Frontal cortex (tissue), 4 donors: ENCODE results near the gene CTIF. TPM values are rescaled to one million over a fixed set of nuclear protein-coding genes. Genes with fewer than 3 reads are reported as not detected.

Experiments
- DNase-seq, 2 donors: peaks; one replicate each; pipeline ENCODE4 v3.0.0; 2012; ENCODE audit warnings: low spot score in 2 of 2
- FAIRE-seq: peaks from 2 replicates; lab custom pipeline; 2012; peaks lifted over from hg19 to GRCh38; lab: Jason Lieb, UNC
- total RNA-seq: library from RNA; depleted of rRNA; stranded (reverse); fragments of >200 nt; gene quantifications from one replicate; pipeline ENCODE4 v1.2.3, GENCODE V29; 2014
- donor health status: control.
- donor health status: control.
- donor health status: control.

Gene CTIF
- total RNA-seq, 1 donor from 2014 or later = 42.0 TPM

DNA sequence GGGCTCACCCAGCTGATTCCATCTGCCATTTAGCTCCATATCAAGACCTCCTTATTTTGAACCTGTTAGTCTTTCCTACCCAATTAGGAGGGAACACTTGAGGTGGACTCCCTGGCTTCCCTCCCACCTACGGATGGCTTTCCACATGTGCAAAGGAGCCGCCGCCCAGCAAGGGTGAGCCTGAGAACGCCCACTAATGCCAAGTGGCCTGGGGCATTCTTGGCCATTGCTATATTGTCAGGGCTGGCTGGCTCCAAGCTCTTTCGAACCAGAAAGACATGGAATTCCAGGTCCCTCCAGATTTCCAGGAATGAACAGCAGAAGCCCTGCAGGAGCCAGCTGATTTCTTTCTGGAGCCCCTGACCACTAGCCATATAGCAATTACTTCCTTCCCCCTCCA, 215.7 kb downstream of the CTIF start:
- DNase-seq (no peak), FAIRE-seq (no peak)

DNA sequence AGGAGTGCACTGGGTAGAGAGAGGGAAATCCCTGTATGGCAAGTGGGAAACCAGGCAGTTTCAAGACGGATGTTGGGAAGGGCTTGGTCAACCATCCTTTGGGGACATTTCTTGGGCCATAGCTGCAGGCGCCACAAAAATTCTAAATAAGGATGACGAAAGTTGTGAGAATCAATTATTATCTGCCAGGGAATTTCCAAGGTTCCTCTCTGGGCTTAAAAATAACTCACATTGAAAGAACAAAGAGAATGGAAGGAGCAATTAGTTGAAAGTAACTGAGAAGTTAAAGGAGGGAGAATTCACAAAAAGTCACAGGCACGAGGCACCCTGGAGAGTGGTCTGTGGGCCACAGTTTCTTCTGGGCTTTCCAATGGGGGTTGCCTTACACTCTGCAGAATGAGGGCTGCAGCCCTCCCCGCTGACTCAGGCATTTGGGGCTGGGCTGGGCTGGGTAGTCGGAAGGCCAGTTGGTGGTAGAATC, 216.2 kb downstream of the CTIF start:
- no peak for FAIRE-seq

DNA sequence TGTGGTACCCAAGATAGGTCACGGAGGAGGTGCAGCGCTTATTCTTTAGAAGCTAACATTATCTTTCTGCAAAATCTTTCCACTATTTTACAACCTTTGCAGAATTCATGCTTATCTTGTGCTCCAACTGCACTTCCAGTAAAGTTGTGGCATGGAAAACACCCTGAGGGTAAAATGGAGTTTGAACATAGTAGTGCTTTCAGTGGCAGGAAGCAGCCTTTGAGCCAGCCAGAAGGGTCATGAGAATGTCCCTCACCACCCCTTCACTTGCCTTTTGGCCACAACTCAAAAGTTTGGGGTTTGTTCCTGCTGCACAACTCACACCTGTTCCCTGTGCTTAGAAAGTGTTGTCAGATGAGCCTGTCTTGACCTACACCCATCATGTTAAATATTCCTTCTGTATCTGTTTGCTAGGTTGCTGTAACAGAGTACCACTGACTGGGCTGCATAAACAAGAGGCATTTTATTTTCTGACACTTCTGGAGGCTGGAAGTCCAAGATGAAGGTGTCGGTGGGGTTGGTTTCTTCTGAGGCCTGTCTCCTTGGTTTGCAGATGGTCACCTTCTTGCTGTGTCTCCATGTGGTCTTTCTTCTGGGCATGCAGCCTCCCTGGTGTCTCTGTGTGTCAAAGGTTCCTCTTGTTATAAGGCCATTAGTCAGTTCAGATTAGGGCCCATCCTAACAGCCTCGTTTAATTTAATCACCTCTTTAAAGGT, 217.8 kb downstream of the CTIF start:
- FAIRE-seq (no peak), DNase-seq (no peak)

More for the DNA sequence above, 216.2 kb downstream of the CTIF start:
- DNase-seq = no peak

DNA sequence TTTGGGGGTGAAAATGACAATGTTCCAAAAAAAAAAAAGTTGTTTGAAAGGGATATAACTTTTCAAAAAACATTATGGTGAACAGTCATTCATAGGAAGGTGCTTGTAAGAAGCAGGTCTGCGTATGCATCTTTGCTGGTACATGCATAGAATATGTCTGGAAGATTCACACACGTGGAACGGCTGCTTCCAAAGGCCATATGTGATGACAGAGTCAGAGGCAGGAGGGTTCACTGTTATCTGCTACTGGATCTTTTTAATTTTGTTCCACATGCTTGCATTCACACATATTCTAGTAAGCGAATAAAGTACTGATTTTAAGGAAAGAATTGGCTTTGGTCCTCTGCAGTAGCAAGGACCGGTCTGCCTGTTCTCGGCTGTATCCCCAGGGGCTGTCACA, 218.5 kb downstream of the CTIF start:
- FAIRE-seq = no peak
- DNase-seq = no peak

DNA sequence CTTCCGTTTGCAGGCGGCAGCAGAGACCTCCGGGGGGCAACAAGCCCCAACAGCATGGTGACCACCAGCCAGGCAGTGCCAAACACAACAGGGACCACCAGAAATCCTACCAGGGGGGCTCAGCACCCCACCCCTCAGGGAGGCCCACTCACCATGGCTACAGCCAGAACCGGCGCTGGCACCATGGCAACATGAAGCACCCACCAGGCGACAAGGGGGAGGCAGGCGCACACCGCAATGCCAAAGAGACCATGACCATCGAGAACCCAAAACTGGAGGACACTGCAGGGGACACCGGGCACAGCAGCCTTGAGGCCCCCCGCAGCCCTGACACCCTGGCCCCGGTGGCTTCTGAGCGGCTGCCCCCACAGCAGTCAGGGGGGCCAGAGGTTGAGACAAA, 219.1 kb downstream of the CTIF start:
- DNase-seq (no peak), FAIRE-seq (no peak)

DNA sequence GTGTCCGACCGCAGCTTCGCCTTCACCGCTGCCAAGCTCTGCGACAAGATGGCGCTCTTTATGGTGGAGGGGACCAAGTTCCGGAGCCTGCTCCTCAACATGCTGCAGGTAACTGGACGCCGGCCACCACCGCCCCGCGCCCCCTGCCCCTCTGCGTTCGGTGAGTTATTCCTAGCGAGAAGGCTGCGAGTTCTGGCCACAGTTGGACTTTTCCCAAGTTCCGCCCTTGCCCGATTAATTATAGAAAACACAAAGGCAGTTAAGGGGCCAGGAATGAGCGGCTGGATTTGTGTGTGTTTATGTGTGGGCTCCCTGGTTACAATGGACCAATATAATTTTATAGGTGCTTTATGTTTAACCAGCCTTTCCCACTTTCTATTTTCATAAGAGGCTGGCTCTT, 222.8 kb downstream of the CTIF start:
- no peak for FAIRE-seq
- no peak for DNase-seq

DNA sequence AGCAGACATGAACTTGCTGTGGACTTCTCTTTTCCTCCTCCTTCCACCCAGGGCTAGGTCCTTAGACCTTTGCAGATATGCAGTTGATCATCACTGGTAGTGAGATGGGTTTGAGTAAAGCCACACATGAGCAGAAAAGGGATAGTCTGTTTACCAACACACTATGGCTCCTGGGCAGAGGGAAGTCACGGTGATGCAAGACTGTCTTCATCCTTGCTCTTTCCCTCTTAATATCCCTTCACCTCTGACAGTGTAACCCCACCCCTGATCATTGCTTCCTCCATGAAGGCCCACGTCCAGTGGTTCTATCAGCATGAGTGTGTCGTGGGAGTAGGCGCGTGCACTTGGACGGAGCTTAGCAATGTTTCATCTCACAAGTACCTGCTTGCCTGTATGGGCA, 223.2 kb downstream of the CTIF start:
- no peak for FAIRE-seq
- no peak for DNase-seq

DNA sequence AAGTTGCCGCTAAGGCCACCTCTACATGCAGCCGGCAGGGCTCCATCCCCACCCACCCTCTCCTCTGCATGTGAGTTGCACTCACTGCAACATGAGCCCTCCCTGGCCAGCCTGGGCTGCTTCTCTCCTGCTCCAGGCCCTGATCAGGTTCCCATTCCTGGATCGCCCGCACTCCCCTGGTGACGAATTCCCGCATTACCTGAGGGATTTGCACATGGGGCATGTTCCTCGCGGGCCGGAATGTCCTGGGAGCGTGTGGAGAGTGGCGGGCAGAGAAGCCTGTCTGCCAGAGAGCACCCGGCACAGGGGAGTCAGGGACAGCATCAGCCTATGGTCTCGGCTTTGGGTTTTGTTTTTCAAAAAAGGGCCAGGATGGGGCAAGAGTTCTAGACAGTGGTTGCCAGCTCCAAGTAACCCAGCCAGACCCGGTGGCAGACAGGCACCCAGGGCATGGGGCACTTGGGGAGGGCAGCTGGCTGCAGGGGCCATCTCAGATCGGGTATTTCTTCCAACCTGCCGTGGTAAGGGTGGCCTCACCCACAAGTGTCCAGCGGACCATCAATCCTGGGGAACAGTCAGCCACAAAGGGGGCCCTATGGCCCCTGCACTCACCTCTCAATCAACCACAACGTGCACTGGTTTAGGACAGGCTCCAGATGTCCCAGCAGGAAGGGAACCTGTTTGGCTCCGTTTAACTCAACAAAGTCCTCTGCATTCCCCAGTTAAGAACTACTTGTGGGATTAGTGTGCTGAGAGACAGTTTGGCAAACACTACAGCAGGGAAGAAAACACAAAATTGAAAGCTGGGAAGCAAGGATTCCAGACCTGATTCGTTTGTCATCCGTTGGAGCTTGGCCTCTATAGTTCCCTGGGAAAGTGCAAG, 224.2 kb downstream of the CTIF start:
- FAIRE-seq (no peak), DNase-seq (no peak)

DNA sequence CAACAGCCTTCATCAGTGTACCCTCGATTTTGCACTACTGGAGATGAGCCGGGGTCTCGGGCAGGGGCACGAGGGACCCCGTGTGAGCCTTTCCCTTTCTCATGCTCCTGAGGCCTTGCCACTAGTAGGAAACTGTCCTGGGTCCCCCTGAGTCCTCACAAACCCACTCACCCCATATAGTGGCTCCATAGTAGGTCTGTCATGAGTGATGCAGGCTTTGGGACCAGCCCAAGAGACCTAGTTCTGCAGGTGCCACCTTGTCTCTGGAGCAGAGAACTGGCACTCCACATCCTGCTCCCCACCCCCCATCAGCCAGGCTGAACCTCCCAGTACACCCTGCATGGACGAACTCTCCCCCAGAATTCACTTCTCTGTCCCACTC, 224.9 kb downstream of the CTIF start:
- DNase-seq (no peak), FAIRE-seq (no peak)

DNA sequence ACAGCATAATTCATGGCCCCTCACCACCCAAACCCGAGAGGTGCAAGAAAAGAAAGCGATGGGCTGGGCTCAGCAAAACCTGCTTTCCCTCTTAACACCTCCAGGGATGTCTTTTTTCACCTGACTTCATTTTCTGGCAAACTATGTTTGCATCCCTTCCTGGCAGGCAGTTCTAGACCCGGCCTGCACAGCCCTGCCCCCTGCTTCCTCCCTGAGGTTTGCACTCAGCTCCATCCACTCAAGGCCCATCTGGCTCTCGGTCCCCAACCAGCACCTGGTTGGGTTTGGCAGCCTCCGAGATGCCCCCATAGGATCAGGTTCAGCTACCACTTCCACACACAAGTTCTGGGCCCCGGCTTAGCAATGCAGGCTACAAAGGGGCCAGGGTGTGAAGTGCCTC, 226.2 kb downstream of the CTIF start:
- no peak for DNase-seq
- FAIRE-seq = no peak

DNA sequence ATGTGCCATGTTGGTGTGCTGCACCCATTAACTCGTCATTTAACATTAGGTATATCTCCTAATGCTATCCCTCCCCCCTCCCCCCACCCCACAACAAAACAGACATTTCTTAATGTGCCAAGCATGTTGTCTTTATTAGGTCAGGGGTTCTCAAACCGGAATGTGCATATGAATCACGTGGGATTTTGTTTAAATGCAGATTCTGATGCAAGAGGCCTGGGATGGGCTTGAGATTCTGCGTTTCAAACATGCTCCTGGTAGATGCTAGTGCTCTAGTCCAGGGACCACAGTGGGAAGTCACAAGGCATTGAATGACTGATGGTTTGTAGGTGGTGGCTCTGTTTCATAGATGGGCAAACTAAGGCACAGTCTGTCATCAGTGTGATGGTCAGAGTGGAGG, 227.2 kb downstream of the CTIF start:
- FAIRE-seq = no peak

DNA sequence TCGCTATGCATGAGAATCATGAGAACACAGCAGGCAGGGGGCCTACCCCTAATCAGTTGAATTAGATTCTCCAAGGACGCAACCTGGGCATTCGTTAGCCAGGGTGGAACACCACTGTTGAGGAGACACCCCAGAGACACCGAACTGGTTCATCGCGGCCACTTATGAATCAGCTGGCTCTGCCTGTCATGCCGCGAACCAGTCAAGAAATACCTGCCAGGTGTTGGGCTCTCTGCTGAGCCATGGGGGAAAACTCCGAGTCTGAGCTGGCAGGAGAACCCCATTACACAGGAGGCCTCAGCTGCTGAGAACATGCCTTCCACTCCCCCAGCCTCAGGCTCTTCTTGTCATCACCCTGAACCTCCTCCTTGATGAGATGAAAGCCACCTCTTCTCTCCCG, 227.7 kb downstream of the CTIF start:
- no peak for DNase-seq
- no peak for FAIRE-seq

More for the DNA sequence above, 227.2 kb downstream of the CTIF start:
- DNase-seq = no peak

DNA sequence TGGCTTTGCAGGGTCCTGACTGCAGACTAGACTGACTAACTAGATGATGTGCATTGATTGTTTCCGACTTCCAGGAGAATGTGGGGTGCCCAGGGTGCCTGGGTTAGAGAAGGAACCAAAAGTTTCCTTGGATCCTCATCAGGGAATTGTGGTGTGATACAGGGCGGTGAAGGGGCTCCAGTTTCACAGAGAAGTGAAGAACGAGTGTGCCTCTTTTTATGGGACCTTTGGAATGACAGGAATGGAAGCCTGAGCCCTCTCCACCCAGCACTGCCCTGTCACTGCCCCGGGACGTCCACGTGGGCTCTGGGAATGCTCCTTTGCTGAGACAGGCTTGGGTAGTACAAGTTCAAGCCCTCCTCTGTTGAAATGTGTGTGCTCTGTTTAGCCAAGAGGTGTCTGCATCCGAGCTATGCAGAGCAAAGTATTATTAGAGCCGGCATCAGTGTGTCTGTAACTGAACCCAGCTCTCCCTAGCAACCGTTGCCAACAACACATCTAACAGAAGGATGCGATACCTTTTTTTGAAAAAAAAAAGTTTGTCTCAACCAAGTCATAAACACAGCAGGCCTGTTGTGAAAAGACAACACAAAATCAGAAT, 228.4 kb downstream of the CTIF start:
- no peak for DNase-seq
- FAIRE-seq = no peak

DNA sequence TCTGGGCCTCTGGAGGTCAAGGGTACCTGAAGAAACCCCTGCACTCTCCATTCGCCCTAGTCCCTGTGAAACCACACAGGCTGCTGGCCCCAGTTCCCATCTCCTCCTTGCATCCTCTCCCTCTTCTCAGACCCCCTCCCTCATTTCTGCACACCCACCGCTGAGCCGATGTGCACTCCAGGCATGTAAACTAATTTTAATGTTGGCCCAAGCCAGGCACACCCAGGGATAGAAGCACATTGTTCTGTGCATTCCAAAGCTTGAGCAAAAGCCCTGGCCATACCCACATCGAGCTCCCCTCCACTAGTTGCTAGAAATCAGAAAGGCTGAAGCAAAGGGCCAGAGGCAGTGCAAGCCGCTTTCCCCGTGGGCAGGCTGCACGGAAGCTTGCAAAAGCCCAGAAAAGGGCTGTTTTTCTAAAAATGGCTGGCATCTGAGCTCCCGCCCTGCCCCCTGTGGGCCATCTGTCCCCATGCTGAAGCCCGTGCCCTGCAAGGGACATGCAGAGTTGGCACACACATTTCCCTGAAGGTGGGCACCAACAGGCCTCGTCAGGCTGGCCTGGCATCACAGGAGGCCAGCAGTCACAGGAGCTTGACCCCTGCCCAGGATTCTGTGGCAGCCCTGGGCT, 230.3 kb downstream of the CTIF start:
- DNase-seq (no peak), FAIRE-seq (no peak)

DNA sequence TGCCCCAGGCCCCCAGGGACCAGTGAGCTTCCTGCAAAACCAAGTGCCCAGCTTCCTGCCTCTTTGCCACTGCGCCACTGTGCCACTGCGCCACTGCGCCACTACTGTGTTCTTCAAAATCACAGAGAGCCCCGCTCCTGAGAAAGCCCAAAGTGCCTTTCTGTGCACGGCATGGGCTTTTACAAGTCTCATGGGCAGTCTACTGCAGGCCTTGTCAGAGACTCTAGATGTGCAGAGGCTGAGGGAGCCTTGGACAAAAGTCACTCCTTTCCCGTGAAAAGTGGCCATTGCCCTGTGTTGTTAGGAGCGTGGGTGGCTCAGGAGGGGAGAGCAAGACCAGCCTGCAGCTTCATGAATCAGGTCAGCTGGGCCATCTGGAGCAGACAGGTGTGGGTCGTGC, 231.4 kb downstream of the CTIF start:
- DNase-seq (no peak), FAIRE-seq (no peak)

DNA sequence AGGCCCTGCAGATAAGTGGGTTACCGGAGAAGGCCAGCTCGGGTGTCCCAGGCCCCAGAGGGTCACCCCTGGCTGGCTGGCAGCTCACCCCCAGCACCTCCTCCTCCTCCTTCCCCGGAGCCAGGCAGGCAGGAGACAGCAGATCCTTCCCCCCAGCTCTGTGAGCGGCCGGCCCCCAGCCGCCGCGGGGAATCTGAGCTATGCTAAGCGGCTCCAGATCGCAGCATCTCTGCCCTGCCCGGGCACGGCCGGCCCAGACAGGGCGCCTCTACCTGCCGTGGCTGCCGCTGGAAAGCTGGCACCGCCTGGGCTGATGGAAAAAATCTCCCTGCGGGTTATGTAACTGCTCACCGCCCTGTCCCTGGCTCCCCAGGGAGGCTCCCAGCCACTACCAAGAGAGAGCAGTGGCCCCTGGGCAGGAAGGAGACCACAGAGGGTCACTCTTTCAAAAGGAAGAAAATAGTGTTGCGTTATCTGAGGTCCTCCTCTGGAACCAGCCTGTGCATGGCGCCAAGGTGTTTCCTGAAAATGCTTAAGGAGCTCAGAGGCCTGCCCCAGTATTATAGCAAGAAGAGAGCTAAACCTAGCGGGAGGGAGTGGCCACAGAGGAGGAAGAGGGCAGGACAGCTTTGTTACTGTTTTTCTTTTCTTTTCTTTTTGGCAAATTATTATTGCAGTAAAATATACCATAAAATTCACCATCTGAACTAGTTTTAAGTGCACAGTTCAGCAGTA, 233.0 kb downstream of the CTIF start:
- FAIRE-seq (no peak), DNase-seq (no peak)

DNA sequence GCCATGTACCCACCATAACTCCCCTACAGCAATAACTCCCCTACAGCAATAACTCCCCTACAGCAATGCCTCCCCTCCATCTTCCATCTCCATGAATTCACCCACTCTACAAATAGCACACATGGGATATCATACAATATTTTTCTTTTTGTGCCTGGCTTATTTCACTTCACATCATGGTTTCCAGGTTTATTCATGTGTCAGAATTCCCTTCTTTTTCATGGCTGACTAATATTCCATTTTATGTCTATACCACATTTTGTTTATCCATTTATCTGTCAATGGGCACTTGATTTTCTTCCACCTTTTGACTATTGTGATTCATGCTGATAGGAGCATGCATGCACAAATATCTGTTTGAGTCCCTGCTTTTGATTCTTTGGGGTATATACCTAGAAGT, 233.6 kb downstream of the CTIF start:
- FAIRE-seq (no peak), DNase-seq (no peak)

DNA sequence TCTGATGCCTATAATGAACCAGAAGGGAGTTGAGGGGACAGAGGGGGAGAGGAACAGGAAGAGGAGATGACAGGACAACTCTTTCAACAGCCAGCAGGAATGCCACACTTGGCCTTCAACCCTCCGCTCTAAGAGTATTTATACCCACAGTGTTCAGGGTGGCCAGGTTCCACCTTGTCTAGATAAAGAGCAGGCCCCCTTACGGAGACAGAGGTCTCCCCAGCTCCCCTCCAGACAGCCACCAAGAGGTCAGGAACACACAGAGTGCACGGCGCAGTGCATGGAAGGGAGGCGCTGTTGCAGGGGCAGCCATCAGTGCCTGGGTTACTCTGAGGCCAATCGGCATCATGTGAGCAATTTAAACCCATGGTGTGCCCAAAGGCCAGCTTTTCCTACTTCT, 235.0 kb downstream of the CTIF start:
- FAIRE-seq (no peak), DNase-seq (no peak)

DNA sequence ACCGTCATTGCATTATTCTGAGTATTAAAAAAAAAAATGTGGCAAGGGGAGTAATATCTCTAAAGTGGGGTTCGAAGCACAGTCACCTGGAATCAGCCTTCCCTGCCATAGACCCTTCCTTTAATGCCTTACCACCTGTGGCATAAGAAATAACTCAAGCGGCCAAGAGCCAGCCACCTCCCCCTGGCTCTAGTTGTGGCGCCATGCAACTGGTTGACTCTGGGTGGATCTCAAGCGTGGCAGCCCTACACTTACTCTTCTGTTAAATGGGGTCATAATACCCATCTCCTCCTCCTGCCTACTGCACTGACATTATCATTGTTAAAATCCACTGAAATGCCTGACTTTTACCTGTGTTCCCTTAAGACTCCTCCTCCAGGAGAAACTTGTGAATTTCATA, 236.1 kb downstream of the CTIF start:
- DNase-seq (no peak), FAIRE-seq (no peak)
